ENCODE results near the gene ARID3A. TPM values are rescaled to one million over a fixed set of nuclear protein-coding genes. Genes with fewer than 3 reads are reported as not detected.
"Not testable (repeated sequence)": the region's sequence is repeated elsewhere in the genome, so short reads cannot be mapped to it uniquely, and the experiment has no call there.

Gene ARID3A
- total and polyA plus RNA-seq, 2 donors (not counting 3 experiments of a cell fraction or from before 2014, with no cell fraction given): 5.4 to 13.2 TPM

DNA sequence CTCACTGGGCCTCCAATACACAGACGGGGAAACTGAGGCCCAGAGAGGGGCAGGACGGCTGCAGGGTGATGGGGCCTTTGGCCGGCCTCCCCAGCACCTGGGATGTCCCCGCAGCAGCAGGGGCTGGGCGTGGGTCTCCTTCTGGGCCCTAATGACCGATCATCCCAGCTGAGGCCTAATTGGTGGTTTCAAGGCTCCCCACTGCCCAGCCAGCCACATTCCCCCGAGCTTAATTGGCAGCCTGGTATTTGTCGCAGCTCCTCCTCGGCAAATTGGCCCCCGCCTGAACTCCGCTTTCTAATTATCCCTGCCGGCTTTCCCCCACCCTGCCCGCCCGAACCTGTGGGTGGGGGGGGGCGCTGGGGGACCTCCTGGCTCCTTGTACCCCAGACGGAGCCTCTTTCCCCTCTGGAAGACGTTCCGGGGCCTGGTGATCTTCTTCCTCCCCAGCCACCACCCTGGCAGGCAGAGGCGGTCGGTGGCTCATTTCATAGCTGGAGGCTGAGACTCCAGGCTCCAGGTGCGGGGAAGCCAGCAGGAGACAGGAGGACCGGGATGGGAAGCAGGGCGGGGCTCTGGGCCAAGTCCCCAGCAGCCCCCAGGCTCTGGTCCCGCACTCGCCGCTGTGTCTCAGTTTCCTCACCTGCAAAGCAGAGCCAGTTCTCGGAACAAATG lies 31.1 kb downstream of the ARID3A start:
- Histone ChIP-seq H3K4me1 (ENCODE audit: control insufficient read depth, extremely low read depth, insufficient read depth, low read length) (peaks cover 4% of the 10 kb centered on the region), H3K9me1 (replicated peaks; ENCODE audit: control insufficient read depth, extremely low read depth, insufficient read depth, low read length) (no peaks in the 10 kb centered on the region), H3K36me3 (ENCODE audit: control insufficient read depth in 2 of 2, extremely low read depth in 1 of 2, insufficient read depth in 2 of 2, low read length in 2 of 2) (no peaks in the 10 kb centered on the region), H4K20me1 (replicated peaks; ENCODE audit: control insufficient read depth, extremely low read depth, insufficient read depth, low read length) (no peaks in the 10 kb centered on the region), H3K9me3 (replicated peaks; ENCODE audit: control insufficient read depth, insufficient read depth, low read length) (no peaks in the 10 kb centered on the region), H3K4me2 (ENCODE audit: insufficient read depth, low read length) (no peak overlapping the region), H2AFZ (ENCODE audit: low read depth, low read length) (no peak overlapping the region), H3K27me3 (ENCODE audit: control insufficient read depth in 2 of 2, insufficient read depth in 2 of 2, low read length in 2 of 2) (no peaks in the 10 kb centered on the region), H3K79me2 (ENCODE audit: control insufficient read depth, insufficient read depth, low read length) (no peaks in the 10 kb centered on the region), H3K4me3 (replicated peaks in 1 of 3; ENCODE audit: insufficient read depth in 1 of 3, low read depth in 1 of 3, low read length in 3 of 3) (no peak overlapping the region), H3K27ac (ENCODE audit: insufficient read depth, low read depth, low read length) (no peak overlapping the region), H3K9ac (replicated peaks; ENCODE audit: extremely low read depth, insufficient read depth, low read length) (no peak overlapping the region)
- ChIA-PET CTCF (interaction anchor here (0.6 kb wide), 1 partner anchor 14 kb away, joined by 3 read pairs; no protein-coding TSS in a partner anchor), POLR2A (no interaction called here)
- BruUV-seq (replicated peaks): no TSS peak
- dilution Hi-C loops (cut with MboI; ENCODE audit: extremely low pct_ligation_motif_present, low sequenced_read_pairs) (no loop called here), intact Hi-C loops (cut with micrococcal nuclease) (no loop called here)
- DNase-seq (ENCODE audit: low read depth, low spot score) (no peak), FAIRE-seq (no peak)
- TF ChIP-seq POLR2A (IDR thresholded peaks at IDR 0.05; ENCODE audit: low read depth, low read length) (no peak), MYC (IDR thresholded peaks at IDR 0.05; ENCODE audit: low read depth, low read length) (no peak)
- TF ChIP-seq, protein P1, sequence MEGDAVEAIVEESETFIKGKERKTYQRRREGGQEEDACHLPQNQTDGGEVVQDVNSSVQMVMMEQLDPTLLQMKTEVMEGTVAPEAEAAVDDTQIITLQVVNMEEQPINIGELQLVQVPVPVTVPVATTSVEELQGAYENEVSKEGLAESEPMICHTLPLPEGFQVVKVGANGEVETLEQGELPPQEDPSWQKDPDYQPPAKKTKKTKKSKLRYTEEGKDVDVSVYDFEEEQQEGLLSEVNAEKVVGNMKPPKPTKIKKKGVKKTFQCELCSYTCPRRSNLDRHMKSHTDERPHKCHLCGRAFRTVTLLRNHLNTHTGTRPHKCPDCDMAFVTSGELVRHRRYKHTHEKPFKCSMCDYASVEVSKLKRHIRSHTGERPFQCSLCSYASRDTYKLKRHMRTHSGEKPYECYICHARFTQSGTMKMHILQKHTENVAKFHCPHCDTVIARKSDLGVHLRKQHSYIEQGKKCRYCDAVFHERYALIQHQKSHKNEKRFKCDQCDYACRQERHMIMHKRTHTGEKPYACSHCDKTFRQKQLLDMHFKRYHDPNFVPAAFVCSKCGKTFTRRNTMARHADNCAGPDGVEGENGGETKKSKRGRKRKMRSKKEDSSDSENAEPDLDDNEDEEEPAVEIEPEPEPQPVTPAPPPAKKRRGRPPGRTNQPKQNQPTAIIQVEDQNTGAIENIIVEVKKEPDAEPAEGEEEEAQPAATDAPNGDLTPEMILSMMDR (IDR thresholded peaks at IDR 0.05; ENCODE audit: extremely low read depth in 1 of 2, insufficient read depth in 1 of 2, low read depth in 1 of 2, low read length in 2 of 2): no peak

GRCh38 chr19:957578-957977 lies 31.7 kb downstream of the ARID3A start:
- POLR2A ChIA-PET; H3K27me3 ChIP-seq (ENCODE audit: control insufficient read depth in 2 of 2, insufficient read depth in 2 of 2, low read length in 2 of 2); dilution Hi-C loops (cut with MboI; ENCODE audit: extremely low pct_ligation_motif_present, low sequenced_read_pairs); BruUV-seq (replicated peaks); H3K9ac ChIP-seq (replicated peaks; ENCODE audit: extremely low read depth, insufficient read depth, low read length); H3K4me2 ChIP-seq (ENCODE audit: insufficient read depth, low read length); H4K20me1 ChIP-seq (replicated peaks; ENCODE audit: control insufficient read depth, extremely low read depth, insufficient read depth, low read length); FAIRE-seq; DNase-seq (ENCODE audit: low read depth, low spot score); H3K9me1 ChIP-seq (replicated peaks; ENCODE audit: control insufficient read depth, extremely low read depth, insufficient read depth, low read length); H3K4me3 ChIP-seq (replicated peaks in 1 of 3; ENCODE audit: insufficient read depth in 1 of 3, low read depth in 1 of 3, low read length in 3 of 3); H3K9me3 ChIP-seq (replicated peaks; ENCODE audit: control insufficient read depth, insufficient read depth, low read length); H2AFZ ChIP-seq (ENCODE audit: low read depth, low read length); H3K36me3 ChIP-seq (ENCODE audit: control insufficient read depth in 2 of 2, extremely low read depth in 1 of 2, insufficient read depth in 2 of 2, low read length in 2 of 2); H3K79me2 ChIP-seq (ENCODE audit: control insufficient read depth, insufficient read depth, low read length); intact Hi-C loops (cut with micrococcal nuclease); CTCF ChIA-PET; H3K27ac ChIP-seq (ENCODE audit: insufficient read depth, low read depth, low read length); H3K4me1 ChIP-seq (ENCODE audit: control insufficient read depth, extremely low read depth, insufficient read depth, low read length): not testable (repeated sequence)
